CD4-positive, alpha-beta T cell treated with Interleukin-1 beta for 1 hour (primary cell): Measurements from ENCODE around the gene EXOC5.
"Not testable (repeated sequence)": the region's sequence is repeated elsewhere in the genome, so short reads cannot be mapped to it uniquely, and the experiment has no call there.

Source experiments
- DNase-seq, 2 donors: peaks; one replicate each; pipeline ENCODE4 v3.0.0-alpha.2; 2020 to 2022

Gene EXOC5

GRCh38 chr14:57268161-57269069 is at the start of gene EXOC5, which contains the start of gene AP5M1:
Gene EXOC5 (minus strand): TSS chr14:57268905. CDS start chr14:57268648, 257 bp downstream.
Gene AP5M1 (plus strand): TSS chr14:57268971. CDS start chr14:57269315, 344 bp downstream.
- DNase-seq, result peak; percentile 89 to 92

GRCh38 chr14:57317248-57317833 is 48.6 kb upstream of the EXOC5 start:
- peak; percentile 58 to 76 for DNase-seq

- no peak for DNase-seq
These were observed 45.8 kb upstream of the EXOC5 start for GRCh38 chr14:57314396-57315089.

- no peak for DNase-seq
These were observed 34.2 kb upstream of the EXOC5 start for GRCh38 chr14:57302883-57303282.

- no peak for DNase-seq
These were observed 30.8 kb upstream of the EXOC5 start for GRCh38 chr14:57299511-57299910.

GRCh38 chr14:57297852-57298251 is 29.1 kb upstream of the EXOC5 start:
- no peak for DNase-seq

GRCh38 chr14:57295239-57295638 is 26.5 kb upstream of the EXOC5 start:
- DNase-seq, result no peak

GRCh38 chr14:57293866-57294837 is 25.4 kb upstream of the EXOC5 start:
- DNase-seq, result peak in 1 of 2 donors; percentile 12

- DNase-seq, result no peak
These were observed 23.3 kb upstream of the EXOC5 start for GRCh38 chr14:57291692-57292647.

GRCh38 chr14:57290751-57291150 is 22.0 kb upstream of the EXOC5 start:
- no peak for DNase-seq

GRCh38 chr14:57287745-57288144 is 19.0 kb upstream of the EXOC5 start:
- no peak for DNase-seq

- no peak for DNase-seq
These were observed 8.4 kb upstream of the EXOC5 start for GRCh38 chr14:57277062-57277461.

GRCh38 chr14:57275023-57275664 is 6.4 kb upstream of the EXOC5 start:
- DNase-seq, result no peak

GRCh38 chr14:57274551-57274950 is 5.8 kb upstream of the EXOC5 start:
- DNase-seq, result no peak

- no peak for DNase-seq
These were observed 4.5 kb upstream of the EXOC5 start for GRCh38 chr14:57273236-57273635.

GRCh38 chr14:57266065-57266464 is 2.6 kb downstream of the EXOC5 start:
- no peak for DNase-seq

GRCh38 chr14:57262117-57262516 is 6.6 kb downstream of the EXOC5 start:
- no peak for DNase-seq

- DNase-seq, result no peak
These were observed 7.1 kb downstream of the EXOC5 start for GRCh38 chr14:57261604-57262003.

- no peak for DNase-seq
These were observed 9.0 kb downstream of the EXOC5 start for GRCh38 chr14:57259672-57260071.

GRCh38 chr14:57258221-57258620 is 10.5 kb downstream of the EXOC5 start:
- DNase-seq, result not testable (repeated sequence)

- DNase-seq, result no peak
These were observed 13.8 kb downstream of the EXOC5 start for GRCh38 chr14:57254884-57255283.
